IMR-90 (cell line): ENCODE results near the gene RFPL4AL1. TPM values are rescaled to one million over a fixed set of nuclear protein-coding genes. Genes with fewer than 3 reads are reported as not detected.

Experiments
- ATAC-seq: fragments of 200-7000 bp; cut with Tn5 transposase; 2 replicates; pipeline ENCODE4 v1.9.1; 2020; ENCODE audit warnings: low read depth, mild to moderate bottlenecking, moderate library complexity
- BruUV-seq: library from RNA; stranded (reverse); fragments of 400-500 nt; replicated peaks from 2 replicates; lab custom pipeline; 2021; lab: Mats Ljungman, UMichigan
- CTCF ChIA-PET: fragments of 300-600 bp; formaldehyde crosslinking; extraction: SDS; loops from one replicate; lab custom pipeline; 2021; ENCODE audit warnings: antibody characterized with exemption; lab: Yijun Ruan, JAX
- POLR2A ChIA-PET: fragments of 300-600 bp; sonication (Branson Sonifier 250); formaldehyde crosslinking; loops from one replicate; lab custom pipeline; 2022; ENCODE audit warnings: antibody characterized with exemption; ENCODE audit not compliant: unreplicated experiment; lab: Charles Lee
- DNase-seq: peaks from one replicate; pipeline ENCODE4 v3.0.0; 2013
- H2AFZ ChIP-seq: replicated peaks from 2 replicates; pipeline ENCODE3; 2013; ENCODE audit warnings: low read length, mild to moderate bottlenecking; ENCODE audit not compliant: poor library complexity
- H2AK5ac ChIP-seq: 2 replicates; pipeline ENCODE4 v1.6.1; 2013; ENCODE audit warnings: low read depth, low read length, inconsistent platforms
- H2AK9ac ChIP-seq: replicated peaks from 2 replicates; pipeline ENCODE3; 2013; ENCODE audit warnings: mild to moderate bottlenecking, low read depth, low read length, moderate library complexity; ENCODE audit not compliant: poor library complexity
- H2BK120ac ChIP-seq: 2 replicates; pipeline ENCODE4 v1.6.1; 2013; ENCODE audit warnings: low read depth, low read length, inconsistent platforms
- H2BK15ac ChIP-seq: 3 replicates; pipeline ENCODE4 v1.6.1; 2013; ENCODE audit warnings: low read depth, low read length, inconsistent platforms
- H2BK20ac ChIP-seq: 2 replicates; pipeline ENCODE4 v1.6.1; 2013; ENCODE audit warnings: low read depth, mild to moderate bottlenecking, inconsistent platforms, low read length, moderate library complexity
- H2BK5ac ChIP-seq: 2 replicates; pipeline ENCODE4 v1.6.1; 2013; ENCODE audit warnings: mild to moderate bottlenecking, low read depth, low read length, inconsistent platforms; ENCODE audit not compliant: poor library complexity, severe bottlenecking
- H3K14ac ChIP-seq: replicated peaks from 2 replicates; pipeline ENCODE4 v1.6.1; 2013; ENCODE audit warnings: low read depth, low read length, inconsistent platforms
- H3K18ac ChIP-seq: 2 replicates; pipeline ENCODE4 v1.6.1; 2013; ENCODE audit warnings: low read depth, low read length, control low read depth
- H3K23ac ChIP-seq: 2 replicates; pipeline ENCODE4 v1.6.1; 2013; ENCODE audit warnings: low read depth, low read length, inconsistent platforms
- H3K27ac ChIP-seq: 2 replicates; pipeline ENCODE4 v1.5.1; 2013; ENCODE audit warnings: mild to moderate bottlenecking, control low read depth, low read length; ENCODE audit not compliant: insufficient read depth
- H3K27me3 ChIP-seq: 2 replicates; pipeline ENCODE4 v1.6.1; 2013; ENCODE audit warnings: low read length; ENCODE audit not compliant: control insufficient read depth, insufficient read depth
- H3K36me3 ChIP-seq: 2 replicates; pipeline ENCODE4 v1.6.1; 2013; ENCODE audit warnings: low read length, mixed read lengths; ENCODE audit not compliant: control insufficient read depth, insufficient read depth
- H3K4ac ChIP-seq: 2 replicates; pipeline ENCODE4 v1.6.1; 2013; ENCODE audit warnings: low read depth, low read length, inconsistent platforms
- H3K4me1 ChIP-seq: 2 replicates; pipeline ENCODE4 v1.6.1; 2013; ENCODE audit warnings: low read length, mixed read lengths; ENCODE audit not compliant: control insufficient read depth, insufficient read depth
- H3K4me2 ChIP-seq: 2 replicates; pipeline ENCODE4 v1.6.1; 2013; ENCODE audit warnings: low read depth, mild to moderate bottlenecking, control low read depth, low read length, moderate library complexity
- H3K4me3 ChIP-seq: 2 replicates; pipeline ENCODE4 v1.5.1; 2013; ENCODE audit warnings: low read depth, mild to moderate bottlenecking, control low read depth, low read length, moderate library complexity; ENCODE audit not compliant: insufficient read depth
- H3K56ac ChIP-seq: 2 replicates; pipeline ENCODE4 v1.6.1; 2013; ENCODE audit warnings: low read length, inconsistent platforms; ENCODE audit not compliant: insufficient read depth; ENCODE audit errors: extremely low read depth
- H3K79me1 ChIP-seq, 2 experiments: 2 replicates each; pipeline ENCODE4 v1.6.1; 2013; ENCODE audit warnings: low read length in 2 of 2, inconsistent platforms in 1 of 2, low read depth in 1 of 2
- H3K9ac ChIP-seq: 2 replicates; pipeline ENCODE4 v1.6.1; 2013; ENCODE audit warnings: low read depth, low read length, control low read depth
- H3K9me1 ChIP-seq: 2 replicates; pipeline ENCODE4 v1.6.1; 2013; ENCODE audit warnings: low read length, inconsistent platforms; ENCODE audit not compliant: insufficient read depth
- H3K9me3 ChIP-seq: 2 replicates; pipeline ENCODE4 v1.6.1; 2013; ENCODE audit warnings: low read length; ENCODE audit not compliant: control insufficient read depth, insufficient read depth
- H4K20me1 ChIP-seq: 2 replicates; pipeline ENCODE4 v1.6.1; 2013; ENCODE audit warnings: low read length, inconsistent platforms; ENCODE audit not compliant: insufficient read depth
- H4K5ac ChIP-seq: 2 replicates; pipeline ENCODE4 v1.6.1; 2013; ENCODE audit warnings: mild to moderate bottlenecking, low read depth, low read length, control low read depth
- H4K8ac ChIP-seq, 2 experiments: 2 replicates each; pipeline ENCODE4 v1.6.1; 2013; ENCODE audit warnings: low read depth in 2 of 2, low read length in 2 of 2, control low read depth in 1 of 2, inconsistent platforms in 1 of 2
- H4K91ac ChIP-seq: 2 replicates; pipeline ENCODE4 v1.6.1; 2013; ENCODE audit warnings: low read depth, low read length, inconsistent platforms; ENCODE audit not compliant: insufficient read depth
- BHLHE40 ChIP-seq: fragments of 150-350 bp; IDR thresholded peaks from 2 replicates; pipeline ENCODE4 v1.6.1; 2016; ENCODE audit warnings: mild to moderate bottlenecking, low read depth, low read length
- CEBPB ChIP-seq: IDR thresholded peaks from 2 replicates; pipeline ENCODE4 v1.6.1; 2012; ENCODE audit warnings: low read depth, low read length, improper control_type of control experiment
- CHD1 ChIP-seq: IDR thresholded peaks from 2 replicates; pipeline ENCODE4 v1.6.1; 2012; ENCODE audit warnings: low read depth, low read length, improper control_type of control experiment
- CTCF ChIP-seq: conservative IDR thresholded peaks from 2 replicates; pipeline ENCODE4 v1.5.1; 2012; ENCODE audit warnings: mild to moderate bottlenecking, low read depth, low read length, improper control_type of control experiment
- ELK1 ChIP-seq: fragments of 150-350 bp; IDR thresholded peaks from 2 replicates; pipeline ENCODE4 v1.6.1; 2016; ENCODE audit warnings: low read depth, mild to moderate bottlenecking, low read length, moderate library complexity, borderline replicate concordance
- FOS ChIP-seq: fragments of 150-350 bp; IDR thresholded peaks from 2 replicates; pipeline ENCODE4 v1.6.1; 2016; ENCODE audit warnings: low read depth, low read length
- MAFK ChIP-seq: IDR thresholded peaks from 2 replicates; pipeline ENCODE4 v1.6.1; 2012; ENCODE audit warnings: low read depth, low read length, improper control_type of control experiment
- MAZ ChIP-seq: IDR thresholded peaks from 2 replicates; pipeline ENCODE4 v1.6.1; 2012; ENCODE audit warnings: low read depth, mild to moderate bottlenecking, low read length, improper control_type of control experiment, moderate library complexity, borderline replicate concordance
- MXI1 ChIP-seq: IDR thresholded peaks from 2 replicates; pipeline ENCODE4 v1.6.1; 2012; ENCODE audit warnings: low read depth, mild to moderate bottlenecking, low read length, moderate library complexity, borderline replicate concordance
- POLR2A ChIP-seq: IDR thresholded peaks from 2 replicates; pipeline ENCODE4 v1.6.1; 2012; ENCODE audit warnings: mild to moderate bottlenecking, low read depth, low read length
- RAD21 ChIP-seq: IDR thresholded peaks from 2 replicates; pipeline ENCODE4 v1.6.1; 2012; ENCODE audit warnings: low read length, improper control_type of control experiment
- RCOR1 ChIP-seq: IDR thresholded peaks from 2 replicates; pipeline ENCODE4 v1.6.1; 2012; ENCODE audit warnings: mild to moderate bottlenecking, low read length, improper control_type of control experiment; ENCODE audit not compliant: insufficient replicate concordance
- RFX5 ChIP-seq: IDR thresholded peaks from 2 replicates; pipeline ENCODE4 v1.8.0; 2012; ENCODE audit warnings: low read depth, mild to moderate bottlenecking, low read length, moderate library complexity
- SMC3 ChIP-seq: fragments of 150-350 bp; IDR thresholded peaks from 2 replicates; pipeline ENCODE4 v1.6.1; 2016; ENCODE audit warnings: low read depth, mild to moderate bottlenecking, antibody characterized with exemption, low read length, moderate library complexity
- WGBS, 2 experiments: methylation state at CpG; one replicate each; pipeline versions ENCODE4 v1.1.5 to v1.1.7; 2013; ENCODE audit warnings: missing lambda C conversion rate in 2 of 2; ENCODE audit not compliant: insufficient read length in 1 of 2; ENCODE audit errors: extremely low coverage in 2 of 2; 5-methylcytosine and 5-hydroxymethylcytosine counted together
- dilution Hi-C: fragments of 300-500 bp; cut with HindIII; formaldehyde crosslinking; loops from one replicate; pipeline ENCODE4 v1.14.3; 2018; ENCODE audit warnings: low sequenced_read_pairs; ENCODE audit not compliant: unreplicated experiment
- in situ Hi-C: fragments of 300-500 bp; cut with MboI; formaldehyde crosslinking; loops from 3 replicates; pipeline ENCODE4 v1.14.3; 2019; ENCODE audit warnings: low sequenced_read_pairs, inconsistent platforms, mixed read lengths
- intact Hi-C: fragments of 100-400 bp; cut with micrococcal nuclease; formaldehyde crosslinking; loops from 2 replicates; pipeline ENCODE4 v1.10.0; 2022
- polyA plus RNA-seq, 3 experiments: library from polyadenylated mRNA; depleted of rRNA; stranded (reverse); fragments of >200 nt; gene quantifications; 2 replicates each; pipeline ENCODE4 v1.2.3, GENCODE V29; 2012; ENCODE audit warnings: low replicate concordance in 1 of 3
- total RNA-seq: library from RNA; depleted of rRNA; stranded (reverse); fragments of >200 nt; gene quantifications from 2 replicates; pipeline ENCODE4 v1.2.3, GENCODE V29; 2012
- TF ChIP-seq, protein P1 (sequence below): fragments of 150-350 bp; IDR thresholded peaks from 2 replicates; pipeline ENCODE4 v1.6.1; 2017; ENCODE audit warnings: mild to moderate bottlenecking, antibody characterized with exemption, low read length, low read depth

RFPL4AL1 gene
- total and polyA plus RNA-seq, 2 of the 4 experiments (the other 2 are of a cell fraction): not detected

DNA sequence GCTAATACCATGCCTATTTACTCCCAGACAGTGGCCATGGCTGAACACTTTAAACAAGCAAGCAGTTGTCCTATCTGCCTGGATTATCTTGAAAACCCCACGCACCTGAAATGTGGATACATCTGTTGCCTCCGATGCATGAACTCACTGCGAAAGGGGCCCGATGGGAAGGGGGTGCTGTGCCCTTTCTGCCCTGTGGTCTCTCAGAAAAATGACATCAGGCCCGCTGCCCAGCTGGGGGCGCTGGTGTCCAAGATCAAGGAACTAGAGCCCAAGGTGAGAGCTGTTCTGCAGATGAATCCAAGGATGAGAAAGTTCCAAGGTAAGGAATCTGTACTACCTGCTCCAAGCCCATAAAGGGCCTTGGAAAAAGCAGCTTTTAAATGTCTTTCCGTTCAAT is 8.6 kb downstream of the RFPL4AL1 start:
- Histone ChIP-seq H4K91ac (no peak overlapping the region), H2AK5ac (no peak overlapping the region), H3K79me1 (no peaks in the 10 kb centered on the region), H3K56ac (no peak overlapping the region), H2AK9ac (no peak overlapping the region), H3K4me3 (no peak overlapping the region), H2BK20ac (no peak overlapping the region), H3K9ac (no peak overlapping the region), H3K4me2 (no peak overlapping the region), H4K5ac (no peak overlapping the region), H2AFZ (no peak overlapping the region), H3K4me1 (no peaks in the 10 kb centered on the region), H2BK5ac (no peak overlapping the region), H2BK120ac (no peak overlapping the region), H3K27me3 (no peaks in the 10 kb centered on the region), H4K20me1 (no peaks in the 10 kb centered on the region), H3K14ac (no peak overlapping the region), H3K23ac (no peak overlapping the region), H2BK15ac (no peak overlapping the region), H3K18ac (no peak overlapping the region), H3K9me3 (peaks cover 15% of the 10 kb centered on the region), H3K36me3 (no peaks in the 10 kb centered on the region), H3K4ac (no peak overlapping the region), H3K9me1 (no peaks in the 10 kb centered on the region), H3K27ac (no peak overlapping the region), H4K8ac (no peak overlapping the region)
- ATAC-seq (no peak), DNase-seq (no peak)
- dilution Hi-C loops (no loop called here), intact Hi-C loops (no loop called here), in situ Hi-C loops (no loop called here)
- BruUV-seq: no TSS peak
- ChIA-PET POLR2A (no interaction called here), CTCF (interaction anchor here (0.6 kb wide), 1 partner anchor 589 kb away, joined by 3 read pairs; no protein-coding TSS in a partner anchor)
- 33% methylated on average over 6 of the region's 7 CpGs; no CpG with 5 or more reads in 1 of the 2 experiments for WGBS, 2 experiments
- TF ChIP-seq SMC3: no peak
- TF ChIP-seq MAFK: no peak
- no peak for TF ChIP-seq FOS
- TF ChIP-seq POLR2A: no peak
- no peak for TF ChIP-seq BHLHE40
- TF ChIP-seq CEBPB: no peak
- TF ChIP-seq MXI1: no peak
- no peak for TF ChIP-seq MAZ
- no peak for TF ChIP-seq CTCF
- TF ChIP-seq, protein P1, sequence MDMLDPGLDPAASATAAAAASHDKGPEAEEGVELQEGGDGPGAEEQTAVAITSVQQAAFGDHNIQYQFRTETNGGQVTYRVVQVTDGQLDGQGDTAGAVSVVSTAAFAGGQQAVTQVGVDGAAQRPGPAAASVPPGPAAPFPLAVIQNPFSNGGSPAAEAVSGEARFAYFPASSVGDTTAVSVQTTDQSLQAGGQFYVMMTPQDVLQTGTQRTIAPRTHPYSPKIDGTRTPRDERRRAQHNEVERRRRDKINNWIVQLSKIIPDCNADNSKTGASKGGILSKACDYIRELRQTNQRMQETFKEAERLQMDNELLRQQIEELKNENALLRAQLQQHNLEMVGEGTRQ: no peak
- no peak for TF ChIP-seq RCOR1
- TF ChIP-seq CHD1: no peak
- no peak for TF ChIP-seq RAD21
- TF ChIP-seq ELK1: no peak
- no peak for TF ChIP-seq RFX5
